ENCODE results near the gene TNFSF12. TPM values are rescaled to one million over a fixed set of nuclear protein-coding genes. Genes with fewer than 3 reads are reported as not detected.

Gene TNFSF12
- total RNA-seq, 1 experiment from 2014 or later, result 8.1 TPM

GRCh38 chr17:7509937-7510336 is 38.9 kb upstream of the TNFSF12 start:
- Mint-ChIP-seq H3K27me3 (ENCODE audit: low read depth) (no peaks in the 10 kb centered on the region), H3K4me1 (no peaks in the 10 kb centered on the region), H3K27ac (no peak overlapping the region), H3K9me3 (no peaks in the 10 kb centered on the region), H3K4me3 (no peak overlapping the region), H3K36me3 (peaks cover 77% of the 10 kb centered on the region)
- DNase-seq (ENCODE audit: low spot score), result no peak
- ChIA-PET POLR2A (no interaction called here), CTCF (interaction anchor here (1.0 to 1.8 kb wide), 2 partner anchors 50 to 173 kb away, joined by 3 to 6 read pairs; partner anchors contain the start of gene ACAP1)
- TF ChIP-seq ZNF232 (CRISPR knock-in tag; IDR thresholded peaks at IDR 0.05), result no peak
- no peak for TF ChIP-seq ZSCAN18 (CRISPR knock-in tag; IDR thresholded peaks at IDR 0.05)
- no peak for TF ChIP-seq AFF4 (CRISPR knock-in tag; IDR thresholded peaks at IDR 0.05; ENCODE audit: borderline replicate concordance)
- TF ChIP-seq EMX1 (CRISPR knock-in tag; IDR thresholded peaks at IDR 0.05), result no peak
- no peak for TF ChIP-seq ATF3 (CRISPR knock-in tag; conservative IDR thresholded peaks at IDR 0.05)
- no peak for TF ChIP-seq TEAD4 (CRISPR knock-in tag; IDR thresholded peaks at IDR 0.05)
- no peak for TF ChIP-seq SP1 (CRISPR knock-in tag; conservative IDR thresholded peaks at IDR 0.05)
- TF ChIP-seq NFATC4 (CRISPR knock-in tag; IDR thresholded peaks at IDR 0.05), result no peak
- no peak for TF ChIP-seq TCF7 (CRISPR knock-in tag; IDR thresholded peaks at IDR 0.05; ENCODE audit: low read depth)
- no peak for TF ChIP-seq ZNF425 (CRISPR knock-in tag; conservative IDR thresholded peaks at IDR 0.05)
- no peak for TF ChIP-seq HMGXB4 (CRISPR knock-in tag; IDR thresholded peaks at IDR 0.05)
- TF ChIP-seq CREM (CRISPR knock-in tag; IDR thresholded peaks at IDR 0.05), result no peak
- TF ChIP-seq NFE2L1 (CRISPR knock-in tag; IDR thresholded peaks at IDR 0.05), result no peak
- no peak for TF ChIP-seq CDX4 (CRISPR knock-in tag; IDR thresholded peaks at IDR 0.05; ENCODE audit: borderline replicate concordance)
- TF ChIP-seq RELA (CRISPR knock-in tag; IDR thresholded peaks at IDR 0.05; ENCODE audit: borderline replicate concordance), result no peak
- TF ChIP-seq SMAD3 (CRISPR knock-in tag; IDR thresholded peaks at IDR 0.05; ENCODE audit: borderline replicate concordance), result no peak
- no peak for TF ChIP-seq GRHL2 (CRISPR knock-in tag; IDR thresholded peaks at IDR 0.05; ENCODE audit: insufficient replicate concordance, severe bottlenecking)
- ATAC-seq, result no peak

Measured in WTC11 (cell line).